OCI-LY1 (cell line): ENCODE results near the gene PYGO2.
"Not testable (repeated sequence)": the region's sequence is repeated elsewhere in the genome, so short reads cannot be mapped to it uniquely, and the experiment has no call there.

Experiments
- H2AFZ ChIP-seq: fragments of 200-600 bp; sonication (generic), shearing (Covaris generic); 2 replicates; pipeline ENCODE4 v1.6.0; 2014; ENCODE audit warnings: antibody characterized with exemption, mild to moderate bottlenecking, low read length
- H3F3A ChIP-seq: fragments of 200-600 bp; sonication (generic), shearing (Covaris generic); 2 replicates; pipeline ENCODE4 v1.6.0; 2014; ENCODE audit warnings: mild to moderate bottlenecking, antibody characterized with exemption, low read length, moderate library complexity; ENCODE audit not compliant: insufficient read depth
- H3K27ac ChIP-seq: fragments of 200-600 bp; sonication (generic); 2 replicates; pipeline ENCODE4 v1.5.1; 2014; ENCODE audit warnings: low read length, mixed run types, mild to moderate bottlenecking, low read depth; ENCODE audit not compliant: poor library complexity, severe bottlenecking
- H3K27me3 ChIP-seq: fragments of 200-600 bp; sonication (generic); 2 replicates; pipeline ENCODE4 v1.6.0; 2014; ENCODE audit warnings: antibody characterized with exemption, mild to moderate bottlenecking, low read length, moderate library complexity; ENCODE audit not compliant: insufficient read depth
- H3K36me3 ChIP-seq: fragments of 200-600 bp; sonication (generic); 2 replicates; pipeline ENCODE4 v1.6.1; 2014; ENCODE audit warnings: mild to moderate bottlenecking, antibody characterized with exemption, low read length, moderate library complexity, mixed read lengths; ENCODE audit not compliant: insufficient read depth
- H3K4me1 ChIP-seq: fragments of 200-600 bp; sonication (generic); 2 replicates; pipeline ENCODE4 v1.5.1; 2014; ENCODE audit warnings: mild to moderate bottlenecking, low read length, moderate library complexity; ENCODE audit not compliant: insufficient read depth, severe bottlenecking
- H3K4me2 ChIP-seq: fragments of 200-600 bp; sonication (generic), shearing (Covaris generic); 2 replicates; pipeline ENCODE4 v1.6.1; 2014; ENCODE audit warnings: low read length
- H3K4me3 ChIP-seq: fragments of 200-600 bp; sonication (generic); 2 replicates; pipeline ENCODE4 v1.5.1; 2014; ENCODE audit warnings: low read length, low read depth, mild to moderate bottlenecking, mixed read lengths; ENCODE audit not compliant: poor library complexity, severe bottlenecking
- H3K79me2 ChIP-seq: fragments of 200-600 bp; shearing (Covaris generic); 2 replicates; pipeline ENCODE4 v1.6.1; 2016; ENCODE audit warnings: mixed run types, low read length, mixed read lengths; ENCODE audit not compliant: insufficient read depth
- H3K9ac ChIP-seq: fragments of 200-600 bp; sonication (generic), shearing (Covaris generic); 2 replicates; pipeline ENCODE4 v1.6.1; 2014; ENCODE audit warnings: mild to moderate bottlenecking, low read length, mixed read lengths
- H3K9me2 ChIP-seq: fragments of 200-600 bp; sonication (generic), shearing (Covaris generic); 2 replicates; pipeline ENCODE4 v1.6.1; 2014; ENCODE audit warnings: low read depth, mild to moderate bottlenecking, low read length, mixed read lengths
- H3K9me3 ChIP-seq: fragments of 200-600 bp; shearing (Covaris generic); 2 replicates; pipeline ENCODE4 v1.6.1; 2014; ENCODE audit warnings: low read length, mixed read lengths
- H4K20me1 ChIP-seq: fragments of 200-600 bp; sonication (generic), shearing (Covaris generic); 2 replicates; pipeline ENCODE4 v1.6.0; 2016; ENCODE audit warnings: mild to moderate bottlenecking, low read length; ENCODE audit not compliant: insufficient read depth
- EZH2 ChIP-seq: fragments of 200-600 bp; sonication (generic), shearing (Covaris generic); IDR thresholded peaks from 2 replicates; pipeline ENCODE4 v1.8.0; 2017; ENCODE audit warnings: borderline replicate concordance, mixed run types, mild to moderate bottlenecking, antibody characterized with exemption, low read length, moderate library complexity, mixed read lengths
- TF ChIP-seq, protein P1 (sequence below): fragments of 200-600 bp; sonication (generic), shearing (Covaris generic); IDR thresholded peaks from 2 replicates; pipeline ENCODE4 v1.5.1; 2017; ENCODE audit warnings: mild to moderate bottlenecking, antibody characterized with exemption, low read length, moderate library complexity, mixed read lengths

The PYGO2 gene

DNA sequence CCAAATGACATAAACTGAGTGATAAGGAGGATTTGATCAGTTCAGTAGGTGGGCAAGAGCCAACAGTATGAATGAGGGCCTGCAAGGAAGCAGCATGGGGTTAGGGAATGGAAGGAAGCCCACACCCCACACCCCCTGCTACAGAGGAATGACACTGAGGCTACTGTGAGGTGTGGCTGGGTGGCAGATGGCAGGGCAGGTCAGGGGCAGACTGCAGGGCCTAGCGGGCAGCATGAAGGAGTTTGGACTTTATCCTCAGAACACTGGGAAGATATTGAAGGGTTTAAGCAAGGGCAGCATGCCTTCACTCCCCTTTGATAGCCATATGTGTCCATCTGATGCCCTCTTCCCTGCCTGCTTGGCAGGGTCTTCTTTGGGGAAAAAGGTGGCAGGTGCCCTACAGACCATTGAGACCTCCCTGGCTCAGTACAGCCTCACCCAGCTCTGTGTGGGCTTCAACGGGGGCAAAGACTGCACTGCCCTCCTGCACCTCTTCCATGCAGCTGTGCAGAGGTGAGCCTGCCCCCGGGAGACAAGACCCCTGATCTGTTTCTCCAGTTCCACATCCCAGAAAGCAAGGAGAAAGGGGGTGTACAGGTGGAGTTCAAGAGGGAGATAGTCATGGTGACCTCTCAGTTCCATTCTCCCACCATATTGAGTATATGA is 27.7 kb upstream of the PYGO2 start:
- TF ChIP-seq, protein P1, sequence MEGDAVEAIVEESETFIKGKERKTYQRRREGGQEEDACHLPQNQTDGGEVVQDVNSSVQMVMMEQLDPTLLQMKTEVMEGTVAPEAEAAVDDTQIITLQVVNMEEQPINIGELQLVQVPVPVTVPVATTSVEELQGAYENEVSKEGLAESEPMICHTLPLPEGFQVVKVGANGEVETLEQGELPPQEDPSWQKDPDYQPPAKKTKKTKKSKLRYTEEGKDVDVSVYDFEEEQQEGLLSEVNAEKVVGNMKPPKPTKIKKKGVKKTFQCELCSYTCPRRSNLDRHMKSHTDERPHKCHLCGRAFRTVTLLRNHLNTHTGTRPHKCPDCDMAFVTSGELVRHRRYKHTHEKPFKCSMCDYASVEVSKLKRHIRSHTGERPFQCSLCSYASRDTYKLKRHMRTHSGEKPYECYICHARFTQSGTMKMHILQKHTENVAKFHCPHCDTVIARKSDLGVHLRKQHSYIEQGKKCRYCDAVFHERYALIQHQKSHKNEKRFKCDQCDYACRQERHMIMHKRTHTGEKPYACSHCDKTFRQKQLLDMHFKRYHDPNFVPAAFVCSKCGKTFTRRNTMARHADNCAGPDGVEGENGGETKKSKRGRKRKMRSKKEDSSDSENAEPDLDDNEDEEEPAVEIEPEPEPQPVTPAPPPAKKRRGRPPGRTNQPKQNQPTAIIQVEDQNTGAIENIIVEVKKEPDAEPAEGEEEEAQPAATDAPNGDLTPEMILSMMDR: no peak
- TF ChIP-seq EZH2: no peak
- Histone ChIP-seq H4K20me1 (no peaks in the 10 kb centered on the region), H3K4me3 (no peak overlapping the region), H3K36me3 (peaks cover 52% of the 10 kb centered on the region), H3F3A (no peaks in the 10 kb centered on the region), H3K4me2 (no peak overlapping the region), H3K27ac (no peak overlapping the region), H3K9ac (no peak overlapping the region), H2AFZ (no peak overlapping the region), H3K9me2 (no peaks in the 10 kb centered on the region), H3K4me1 (peaks cover 8% of the 10 kb centered on the region), H3K9me3 (no peaks in the 10 kb centered on the region), H3K27me3 (no peaks in the 10 kb centered on the region), H3K79me2 (peaks cover 6% of the 10 kb centered on the region)

DNA sequence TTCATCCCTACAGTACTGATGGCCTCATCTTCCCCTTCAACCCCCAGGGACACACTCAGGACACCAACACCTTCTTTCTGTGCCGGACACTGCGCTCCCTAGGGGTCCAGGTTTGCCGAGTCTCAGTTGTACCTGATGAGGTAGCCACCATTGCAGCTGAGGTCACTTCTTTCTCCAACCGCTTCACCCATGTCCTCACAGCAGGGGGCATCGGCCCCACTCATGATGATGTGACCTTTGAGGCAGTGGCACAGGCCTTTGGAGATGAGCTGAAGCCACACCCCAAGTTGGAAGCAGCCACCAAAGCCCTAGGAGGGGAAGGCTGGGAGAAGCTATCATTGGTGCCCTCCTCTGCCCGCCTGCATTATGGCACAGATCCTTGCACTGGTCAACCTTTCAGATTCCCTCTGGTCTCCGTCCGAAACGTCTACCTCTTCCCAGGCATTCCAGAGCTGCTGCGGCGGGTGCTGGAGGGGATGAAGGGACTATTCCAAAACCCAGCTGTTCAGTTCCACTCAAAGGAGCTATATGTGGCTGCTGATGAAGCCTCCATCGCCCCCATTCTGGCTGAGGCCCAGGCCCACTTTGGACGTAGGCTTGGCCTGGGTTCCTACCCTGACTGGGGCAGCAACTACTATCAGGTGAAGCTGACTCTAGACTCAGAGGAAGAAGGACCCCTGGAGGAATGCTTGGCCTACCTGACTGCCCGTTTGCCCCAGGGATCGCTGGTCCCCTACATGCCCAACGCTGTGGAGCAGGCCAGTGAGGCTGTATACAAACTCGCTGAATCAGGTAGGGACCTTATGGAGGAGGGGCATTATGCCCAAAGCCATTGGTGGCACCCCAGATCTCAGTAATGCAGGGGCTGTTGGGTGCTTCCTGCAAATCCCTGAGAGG is 26.7 kb upstream of the PYGO2 start:
- H3K9ac ChIP-seq: no peak overlapping the region
- H3K9me3 ChIP-seq: no peaks in the 10 kb centered on the region
- no peaks in the 10 kb centered on the region for H3F3A ChIP-seq
- peaks cover 52% of the 10 kb centered on the region for H3K36me3 ChIP-seq
- H4K20me1 ChIP-seq: no peaks in the 10 kb centered on the region
- no peak overlapping the region for H2AFZ ChIP-seq
- TF ChIP-seq EZH2: no peak
- TF ChIP-seq, protein P1: no peak
- H3K4me3 ChIP-seq: no peak overlapping the region
- H3K4me1 ChIP-seq: peaks cover 14% of the 10 kb centered on the region
- H3K9me2 ChIP-seq: no peaks in the 10 kb centered on the region
- no peak overlapping the region for H3K4me2 ChIP-seq
- peaks cover 15% of the 10 kb centered on the region for H3K79me2 ChIP-seq
- H3K27me3 ChIP-seq: no peaks in the 10 kb centered on the region
- H3K27ac ChIP-seq: no peak overlapping the region

DNA sequence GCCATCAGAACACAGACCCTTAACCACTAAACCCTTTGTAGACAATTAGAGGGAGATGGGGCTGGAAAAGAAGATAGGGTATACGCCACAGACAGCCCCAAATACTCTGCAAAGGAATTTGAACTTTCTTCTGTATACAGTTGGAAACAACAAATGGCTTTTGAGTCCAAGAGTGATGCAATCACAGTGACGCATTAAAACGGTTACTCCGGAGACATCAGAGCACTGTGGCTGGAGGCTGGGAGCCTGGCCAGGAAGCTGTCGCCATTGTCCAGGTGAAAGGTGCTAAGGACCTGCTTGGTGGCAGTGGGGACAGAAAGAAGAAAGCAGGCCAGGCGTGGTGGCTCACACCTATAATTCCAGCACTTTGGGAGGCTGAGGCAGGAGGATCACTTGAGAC is 25.7 kb upstream of the PYGO2 start:
- Histone ChIP-seq H3F3A (no peaks in the 10 kb centered on the region), H4K20me1 (no peaks in the 10 kb centered on the region), H3K4me2 (no peak overlapping the region), H3K36me3 (peaks cover 48% of the 10 kb centered on the region), H3K4me3 (no peak overlapping the region), H3K79me2 (peaks cover 15% of the 10 kb centered on the region), H3K9me3 (no peaks in the 10 kb centered on the region), H3K9ac (no peak overlapping the region), H2AFZ (no peak overlapping the region), H3K27me3 (no peaks in the 10 kb centered on the region), H3K4me1 (peaks cover 20% of the 10 kb centered on the region), H3K9me2 (no peaks in the 10 kb centered on the region), H3K27ac (no peak overlapping the region)
- TF ChIP-seq EZH2: no peak
- TF ChIP-seq, protein P1: no peak

DNA sequence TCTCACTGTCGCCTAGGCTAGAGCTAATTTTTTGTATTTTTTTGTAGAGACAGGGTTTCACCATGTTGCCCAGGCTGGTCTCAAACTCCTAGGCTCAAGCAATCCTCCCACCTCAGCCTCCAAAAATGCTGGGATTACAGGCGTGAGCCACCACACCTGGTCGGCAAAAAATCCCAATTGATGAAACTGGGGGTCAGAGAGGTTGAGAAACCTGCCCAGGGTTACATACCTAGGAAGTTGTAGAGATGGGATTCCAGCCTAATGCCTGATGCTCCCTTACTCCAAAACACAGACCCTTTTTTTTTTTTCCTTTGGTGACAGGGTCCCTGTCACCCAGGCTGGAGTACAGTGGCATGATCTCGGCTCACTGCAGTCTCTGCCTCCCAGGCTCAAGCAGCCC is 25.2 kb upstream of the PYGO2 start:
- peaks cover 49% of the 10 kb centered on the region for H3K36me3 ChIP-seq
- not testable (repeated sequence) for H3K9ac ChIP-seq

More for the DNA sequence above, 25.2 kb upstream of the PYGO2 start:
- H4K20me1 ChIP-seq, H3K9me3 ChIP-seq, H3K27me3 ChIP-seq, H3F3A ChIP-seq, H3K27ac ChIP-seq, H3K9me2 ChIP-seq, H3K4me3 ChIP-seq, H2AFZ ChIP-seq, H3K4me2 ChIP-seq: not testable (repeated sequence)
- peaks cover 15% of the 10 kb centered on the region for H3K79me2 ChIP-seq
- H3K4me1 ChIP-seq: peaks cover 23% of the 10 kb centered on the region
